ENCODE results near the gene DSE.
"Not testable (repeated sequence)": the region's sequence is repeated elsewhere in the genome, so short reads cannot be mapped to it uniquely, and the experiment has no call there.

DSE gene

GRCh38 chr6:116370760-116371119 lies at the start of gene DSE:
Gene DSE, plus strand, starts transcription at chr6:116370947. Its CDS starts 28,304 bp downstream, at chr6:116399251.
- peak in 9 of 10 donors; percentile 54 to 95 (median 70) for DNase-seq
- intact Hi-C loops (cut with DNase I), result no loop called here

- DNase-seq; intact Hi-C loops (cut with DNase I): not testable (repeated sequence)
These were observed 48.8 kb upstream of the DSE start for GRCh38 chr6:116321933-116322332.

GRCh38 chr6:116323863-116324262 lies 46.9 kb upstream of the DSE start:
- no peak for DNase-seq
- intact Hi-C loops (cut with DNase I), result no loop called here

GRCh38 chr6:116325634-116326132 lies 45.1 kb upstream of the DSE start:
- DNase-seq; intact Hi-C loops (cut with DNase I): not testable (repeated sequence)

GRCh38 chr6:116326181-116326671 lies 44.5 kb upstream of the DSE start:
- DNase-seq, result no peak
- intact Hi-C loops (cut with DNase I), result no loop called here

- no peak for DNase-seq
- intact Hi-C loops (cut with DNase I), result no loop called here
These were observed 43.8 kb upstream of the DSE start for GRCh38 chr6:116326996-116327395.

- no peak for DNase-seq
- intact Hi-C loops (cut with DNase I), result no loop called here
These were observed 42.8 kb upstream of the DSE start for GRCh38 chr6:116327803-116328527.

GRCh38 chr6:116328528-116328903 lies 42.2 kb upstream of the DSE start:
- intact Hi-C loops (cut with DNase I), result no loop called here
- DNase-seq, result no peak

GRCh38 chr6:116329156-116329555 lies 41.6 kb upstream of the DSE start:
- intact Hi-C loops (cut with DNase I), result no loop called here
- no peak for DNase-seq

- no peak for DNase-seq
- intact Hi-C loops (cut with DNase I), result no loop called here
These were observed 40.2 kb upstream of the DSE start for GRCh38 chr6:116330511-116330910.

- DNase-seq, result no peak
- intact Hi-C loops (cut with DNase I), result no loop called here
These were observed 38.7 kb upstream of the DSE start for GRCh38 chr6:116332096-116332495.

- DNase-seq; intact Hi-C loops (cut with DNase I): not testable (repeated sequence)
These were observed 35.9 kb upstream of the DSE start for GRCh38 chr6:116334638-116335409.

- no peak for DNase-seq
- intact Hi-C loops (cut with DNase I), result no loop called here
These were observed 35.0 kb upstream of the DSE start for GRCh38 chr6:116335612-116336215.

- intact Hi-C loops (cut with DNase I), result no loop called here
- DNase-seq, result no peak
These were observed 31.8 kb upstream of the DSE start for GRCh38 chr6:116338943-116339342.

- DNase-seq; intact Hi-C loops (cut with DNase I): not testable (repeated sequence)
These were observed 30.1 kb upstream of the DSE start for GRCh38 chr6:116340625-116341024.

GRCh38 chr6:116349216-116349615 lies 21.5 kb upstream of the DSE start:
- intact Hi-C loops (cut with DNase I), result no loop called here
- DNase-seq, result no peak

GRCh38 chr6:116351101-116351500 lies 19.6 kb upstream of the DSE start:
- DNase-seq, result no peak
- intact Hi-C loops (cut with DNase I), result no loop called here

- no peak for DNase-seq
- intact Hi-C loops (cut with DNase I), result no loop called here
These were observed 18.0 kb upstream of the DSE start for GRCh38 chr6:116352515-116353471.

GRCh38 chr6:116354236-116354635 lies 16.5 kb upstream of the DSE start:
- DNase-seq, result no peak
- intact Hi-C loops (cut with DNase I), result no loop called here

- DNase-seq, result no peak
- intact Hi-C loops (cut with DNase I), result no loop called here
These were observed 15.0 kb upstream of the DSE start for GRCh38 chr6:116355796-116356195.

Data from posterior cingulate gyrus (tissue), 11 donors.